Activated gamma-delta T cell treated with Interleukin-2 at 50 U/mL for 16 hours (primary cell): ENCODE results near the gene DIAPH3.

Source experiments
- DNase-seq: peaks from one replicate; pipeline ENCODE4 v3.0.0-alpha.2; 2020

DIAPH3 gene

DNA sequence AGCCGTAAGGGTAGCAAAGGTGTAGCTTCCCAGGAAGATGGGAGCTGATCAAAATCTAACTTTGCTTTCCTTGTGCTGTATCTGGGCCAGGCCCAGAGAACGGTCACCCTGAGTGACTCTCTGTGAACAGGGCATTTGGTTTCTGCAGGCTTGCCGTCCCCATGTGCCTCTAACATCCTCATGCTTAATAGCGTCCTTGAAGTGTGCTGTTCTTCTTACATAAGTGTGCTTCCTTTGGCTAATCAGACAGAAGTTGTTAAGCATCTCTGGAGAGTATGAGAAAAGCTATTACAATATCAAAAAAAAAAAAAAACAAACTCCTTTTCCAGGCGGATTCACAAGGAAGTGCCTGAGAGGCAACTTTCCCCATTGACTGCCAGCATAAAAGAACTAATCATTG is 503.7 kb downstream of the DIAPH3 start:
- no peak for DNase-seq

DNA sequence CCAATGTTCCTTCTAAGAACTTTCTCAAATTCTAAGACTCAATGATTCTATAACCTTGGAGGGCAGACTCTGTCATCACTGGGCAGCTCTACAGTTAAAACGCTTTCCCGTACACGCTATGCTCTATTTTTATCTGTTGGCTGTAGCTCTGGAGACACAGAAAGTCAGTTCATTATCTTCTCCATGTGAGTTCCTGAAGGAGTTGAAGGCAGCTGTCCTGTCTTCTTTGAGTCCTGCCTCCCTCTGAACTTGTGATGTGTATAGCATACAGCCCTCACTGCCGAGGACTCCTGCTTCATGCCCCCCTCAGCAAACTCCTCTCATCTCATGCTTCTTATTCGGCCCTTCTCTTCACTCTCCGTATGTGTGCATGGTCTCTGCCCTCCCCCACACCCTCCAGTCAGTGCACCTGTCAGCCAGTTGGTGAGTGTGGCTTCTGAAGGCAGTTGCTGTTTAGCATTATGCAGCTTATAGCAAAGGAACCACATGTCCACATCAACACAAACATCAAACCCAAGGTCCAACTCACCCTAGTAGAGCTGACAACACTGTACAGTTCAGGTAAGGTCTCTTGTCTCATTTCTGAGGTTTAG is 504.9 kb downstream of the DIAPH3 start:
- DNase-seq: no peak

DNA sequence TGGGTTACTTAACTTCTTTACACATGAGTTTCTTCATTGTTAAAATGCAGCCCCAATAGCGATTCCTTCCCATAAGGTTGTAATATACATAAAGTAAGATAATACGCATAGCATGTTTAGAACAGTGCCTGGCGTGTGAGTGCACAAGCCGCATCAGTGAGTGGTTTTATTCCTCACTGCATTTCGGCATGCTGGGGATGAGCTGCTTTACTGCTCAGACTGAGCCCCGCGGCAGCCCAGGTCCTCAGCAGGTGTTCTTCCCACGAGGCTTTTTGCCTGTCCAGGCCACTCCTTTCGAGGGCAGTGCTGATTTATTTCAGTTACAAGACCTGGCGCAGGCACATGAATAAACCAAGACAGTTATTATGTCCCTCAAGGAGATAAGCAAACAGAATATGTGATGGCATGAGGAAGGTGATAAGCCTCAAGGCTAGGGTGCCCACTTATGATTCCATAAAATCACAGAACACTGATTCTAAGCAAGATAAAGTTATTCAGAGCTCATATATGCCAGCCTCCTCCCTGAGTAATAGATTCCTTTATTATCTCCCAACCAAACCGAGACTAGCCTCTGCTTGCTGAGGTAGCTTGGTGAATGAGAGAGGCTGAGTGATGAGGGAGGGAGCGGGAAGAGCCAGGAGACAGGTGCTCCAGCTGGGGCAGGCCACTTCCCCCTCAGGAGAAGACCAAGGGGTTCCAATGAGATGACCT is 505.5 kb downstream of the DIAPH3 start:
- DNase-seq: no peak

DNA sequence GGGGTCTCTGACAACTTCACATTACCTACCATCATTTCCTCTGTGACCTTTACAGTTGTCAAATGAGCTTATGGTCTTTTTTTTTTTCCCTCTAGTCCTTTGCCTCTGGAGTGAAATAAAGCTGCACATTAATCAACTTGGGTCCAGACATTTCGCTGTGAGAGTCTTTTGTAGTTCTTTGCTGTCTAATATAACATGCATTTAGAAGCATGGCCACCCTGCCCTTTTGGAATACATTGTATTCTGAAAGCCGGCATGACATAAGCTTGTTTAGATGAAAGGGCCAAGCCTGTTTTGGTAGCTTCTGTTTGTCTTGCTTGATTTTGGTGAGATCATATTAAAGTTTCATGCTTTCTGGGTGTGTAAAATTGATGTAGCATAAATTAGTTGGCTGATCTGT is 509.8 kb downstream of the DIAPH3 start:
- no peak for DNase-seq

DNA sequence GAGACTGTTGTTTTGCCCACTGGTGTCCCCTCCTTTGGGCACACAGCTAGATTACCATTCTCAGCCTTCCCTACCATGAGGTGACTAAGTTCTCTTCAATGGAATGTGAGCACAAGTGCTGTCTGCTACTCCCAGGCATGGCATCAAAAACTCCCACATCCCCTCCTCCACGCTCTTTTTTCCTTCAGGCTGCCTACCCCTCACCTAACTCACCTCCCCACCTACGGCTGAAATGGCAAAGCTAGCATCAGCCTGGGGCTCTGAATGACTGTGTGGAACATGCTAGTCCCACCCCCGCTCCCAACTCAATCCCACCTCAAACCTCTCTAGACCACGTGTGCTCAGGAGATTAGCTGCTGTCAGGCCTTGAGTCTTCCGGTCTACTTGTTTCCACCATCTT is 512.2 kb downstream of the DIAPH3 start:
- DNase-seq: no peak

DNA sequence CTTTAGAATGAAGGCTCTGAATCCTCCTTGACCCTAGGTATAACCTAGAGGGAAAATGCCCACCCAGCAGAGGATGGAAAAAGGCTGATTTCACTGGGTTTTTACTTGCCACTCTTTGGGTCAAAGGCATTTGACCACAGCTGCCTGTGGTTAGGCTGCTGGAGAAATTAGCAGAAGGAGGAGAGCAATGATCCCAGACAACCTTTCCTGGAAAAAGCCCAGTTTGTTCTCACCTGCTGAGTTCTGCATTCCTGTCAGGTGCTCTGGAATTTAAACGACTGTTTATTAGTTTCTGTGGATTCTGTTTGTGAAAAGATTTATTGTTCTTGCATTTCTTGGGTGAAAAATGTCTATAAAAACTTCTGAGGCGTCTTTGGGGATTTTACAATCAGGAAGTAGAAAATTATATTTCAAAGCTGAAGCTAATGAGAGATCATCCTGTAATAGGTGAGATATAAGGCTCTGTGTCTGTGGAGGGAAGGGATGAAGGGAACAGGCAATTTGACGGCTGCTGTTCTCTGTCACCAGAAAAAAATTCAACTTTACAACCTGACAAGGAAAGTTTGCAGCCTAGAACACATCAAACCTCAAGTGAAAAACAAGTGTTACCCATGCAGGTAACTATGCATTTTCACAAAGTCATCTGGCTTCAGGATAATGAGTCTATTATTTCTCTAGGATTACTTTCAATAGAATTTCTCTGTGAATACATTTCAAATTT is 519.7 kb downstream of the DIAPH3 start:
- DNase-seq: no peak

DNA sequence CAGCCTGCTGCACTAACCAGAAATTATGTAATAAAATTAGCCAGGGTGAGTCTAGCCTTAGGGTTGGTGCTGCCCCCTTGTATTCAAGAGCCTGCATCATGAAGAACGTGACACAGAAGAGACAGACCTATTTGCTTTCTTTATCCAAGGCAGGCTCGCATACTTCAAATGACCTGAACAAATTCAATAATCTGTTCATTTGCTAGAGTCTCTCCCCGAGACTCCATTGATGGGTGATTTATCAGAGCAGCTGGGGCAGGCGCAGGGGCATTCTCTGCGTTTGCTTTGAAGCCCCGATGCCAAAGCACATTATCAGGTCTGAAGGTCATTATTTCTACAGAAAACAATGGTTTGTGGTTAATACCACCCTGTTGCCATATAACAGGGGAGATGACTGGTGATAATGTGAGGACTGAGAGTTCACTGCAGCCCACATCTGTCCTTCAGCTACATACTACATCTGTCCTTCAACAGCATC is 520.3 kb downstream of the DIAPH3 start:
- DNase-seq: no peak

DNA sequence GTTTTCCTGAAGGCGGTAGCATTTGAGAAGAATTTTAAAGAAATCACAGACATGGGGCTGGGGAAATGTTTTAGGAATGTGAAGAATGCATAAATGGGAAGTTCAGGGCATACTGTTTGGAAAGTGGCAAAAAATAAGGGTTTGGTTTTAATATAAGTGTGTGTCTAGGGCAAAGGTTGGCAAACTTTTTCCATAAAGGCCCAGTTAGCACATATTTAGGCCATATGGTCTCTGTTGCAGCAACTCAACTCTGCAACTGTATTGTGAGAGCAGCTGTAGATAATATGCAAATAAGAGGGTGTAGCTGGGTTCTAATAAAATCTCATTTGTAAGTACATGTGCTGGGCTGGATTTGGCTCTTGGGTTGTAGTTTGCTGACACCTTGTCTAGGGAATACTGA is 521.9 kb downstream of the DIAPH3 start:
- DNase-seq: no peak

DNA sequence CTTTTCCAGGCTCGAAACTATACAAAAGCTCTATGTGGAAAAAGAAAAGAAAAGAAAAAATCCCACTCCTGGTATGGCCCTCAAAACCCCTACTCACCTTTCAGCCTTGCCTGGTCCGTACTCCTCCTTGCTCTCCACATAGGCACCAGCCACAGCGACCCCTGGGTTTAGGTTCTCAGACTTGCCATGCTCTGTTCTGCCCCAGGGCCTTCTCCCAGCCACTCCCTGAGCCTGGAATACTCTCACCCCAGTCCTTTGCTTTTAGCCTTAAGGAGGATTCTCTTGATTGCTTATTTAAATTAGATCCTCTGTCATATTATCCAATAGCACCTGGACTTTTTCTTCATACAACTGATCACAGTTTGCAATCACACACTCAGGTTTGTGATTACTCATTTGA is 522.5 kb downstream of the DIAPH3 start:
- DNase-seq: no peak

DNA sequence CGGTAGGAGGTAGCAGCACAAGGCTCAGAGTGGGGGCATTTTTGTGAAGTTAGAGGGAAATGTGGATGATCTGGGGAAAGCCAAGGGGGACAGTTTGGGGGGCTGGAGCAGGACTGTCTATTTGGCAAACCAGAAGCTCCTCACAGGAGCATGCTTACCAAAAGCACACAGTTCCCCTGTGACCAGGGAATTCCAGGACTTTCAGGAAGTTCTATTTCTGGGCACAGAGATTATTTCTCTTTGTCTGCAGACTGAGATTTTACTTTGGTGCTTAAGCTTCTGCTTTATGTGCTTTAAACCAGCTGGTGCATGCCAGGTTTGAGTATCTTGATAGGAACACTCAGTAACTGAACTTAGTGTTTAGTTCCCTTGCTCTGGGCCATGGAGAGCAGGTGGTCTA is 525.3 kb downstream of the DIAPH3 start:
- DNase-seq: no peak

DNA sequence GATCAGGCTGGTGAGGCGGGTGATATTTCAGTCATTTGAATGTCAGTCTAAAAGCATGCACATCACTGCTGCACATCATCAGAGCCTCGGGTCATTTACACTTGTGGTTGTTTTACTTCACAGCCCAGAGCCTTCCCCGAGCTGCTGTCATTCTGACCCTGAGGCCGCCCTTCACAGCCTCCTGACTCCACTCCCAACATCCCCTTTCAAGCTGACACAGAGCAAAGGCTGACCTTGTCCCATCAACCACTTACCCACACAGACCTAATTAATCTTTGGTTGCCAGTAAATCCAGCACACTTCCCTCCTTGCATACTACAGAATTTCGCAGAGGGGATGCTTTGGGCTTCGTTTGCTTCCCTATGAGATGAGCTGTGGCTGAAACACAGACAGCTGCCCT is 528.1 kb downstream of the DIAPH3 start:
- no peak for DNase-seq

DNA sequence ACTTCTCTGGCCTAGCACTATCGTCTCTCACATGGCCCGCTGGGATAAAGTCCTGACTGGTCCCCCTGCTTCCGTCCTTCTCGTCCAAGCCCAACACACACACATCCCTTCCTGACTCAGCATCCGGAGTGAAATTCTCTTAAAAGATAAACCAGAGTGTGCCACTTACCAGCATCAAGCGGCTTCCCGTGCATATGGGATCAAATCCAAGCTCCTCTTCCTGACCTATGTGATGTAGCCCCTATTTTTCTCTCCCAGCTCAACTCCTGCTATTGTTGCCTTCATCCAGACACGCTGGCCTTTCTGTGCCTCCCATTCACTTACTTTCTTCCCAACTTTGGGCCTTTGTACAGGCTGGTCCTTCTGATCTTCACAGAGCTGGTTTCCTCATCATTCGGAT is 530.4 kb downstream of the DIAPH3 start:
- no peak for DNase-seq

DNA sequence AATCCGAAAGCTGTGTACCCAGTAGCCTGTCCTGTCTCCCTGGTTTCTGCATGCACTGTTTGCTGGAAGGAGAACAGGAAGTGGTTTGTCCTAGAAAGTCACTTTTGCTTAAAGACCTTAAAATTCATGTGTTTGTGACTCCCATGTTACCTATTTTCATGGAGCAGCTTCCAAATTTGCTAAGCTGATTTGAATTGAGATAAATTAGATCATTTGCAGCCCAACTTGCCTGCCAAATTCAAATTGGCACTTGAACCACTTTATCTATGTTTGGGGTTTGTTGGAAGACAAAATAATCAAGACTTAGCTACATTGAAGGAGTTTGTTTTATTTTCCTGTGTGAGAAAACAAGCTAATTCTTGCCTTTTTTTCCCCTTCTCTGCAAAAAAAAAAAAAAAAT is 532.5 kb downstream of the DIAPH3 start:
- DNase-seq: no peak

DNA sequence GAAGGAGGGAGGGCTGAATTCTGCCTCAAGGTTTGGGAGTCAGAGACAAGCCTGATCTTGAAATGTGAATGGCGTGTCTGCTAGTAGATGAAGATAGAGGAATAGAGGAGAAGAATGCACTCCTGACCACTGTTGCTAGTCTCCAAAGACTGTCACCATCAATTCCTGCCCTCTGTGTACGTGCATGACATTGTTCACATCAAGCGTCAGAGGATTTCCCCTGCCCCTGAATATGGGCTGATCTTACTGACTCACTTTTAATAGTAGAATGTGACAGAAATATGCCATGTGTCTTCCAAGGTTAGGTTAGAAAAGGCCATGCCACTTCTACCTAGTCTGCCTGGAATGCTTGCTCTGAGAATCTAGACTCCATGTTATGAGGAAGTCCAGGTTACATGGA is 538.6 kb downstream of the DIAPH3 start:
- no peak for DNase-seq

DNA sequence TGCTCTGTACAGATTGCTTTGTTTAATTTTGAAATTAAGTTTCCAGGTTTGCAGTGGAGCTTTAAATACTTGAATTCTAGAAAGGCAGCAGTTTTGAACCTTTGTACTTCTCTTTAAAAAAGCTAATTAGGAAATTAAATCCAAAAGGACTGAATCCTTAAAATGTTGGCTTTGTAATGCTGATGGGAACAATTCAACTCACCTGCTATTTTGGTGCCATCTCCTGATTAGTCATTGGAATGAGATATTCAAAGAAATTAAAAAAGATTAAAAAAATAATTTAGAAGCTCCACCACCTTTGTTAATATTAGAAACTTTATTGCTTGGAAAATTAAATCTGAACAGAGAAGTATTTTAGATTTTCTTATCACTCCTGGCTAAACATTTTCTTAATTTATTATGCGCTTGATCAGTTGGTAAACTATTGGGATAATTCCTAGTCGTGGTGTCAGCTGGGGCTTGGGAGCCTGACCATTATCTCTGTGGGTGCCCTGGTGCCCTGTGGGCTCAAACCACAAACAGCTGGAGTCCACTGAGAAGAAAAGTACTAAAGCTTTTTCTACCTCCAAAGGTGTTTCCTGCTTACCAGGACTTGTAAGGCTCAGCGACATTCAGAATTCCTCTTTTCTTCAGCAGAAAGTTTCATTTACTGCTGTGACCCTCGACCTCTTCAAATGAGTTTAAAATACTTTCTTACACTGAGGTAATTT is 540.4 kb downstream of the DIAPH3 start:
- DNase-seq: no peak

DNA sequence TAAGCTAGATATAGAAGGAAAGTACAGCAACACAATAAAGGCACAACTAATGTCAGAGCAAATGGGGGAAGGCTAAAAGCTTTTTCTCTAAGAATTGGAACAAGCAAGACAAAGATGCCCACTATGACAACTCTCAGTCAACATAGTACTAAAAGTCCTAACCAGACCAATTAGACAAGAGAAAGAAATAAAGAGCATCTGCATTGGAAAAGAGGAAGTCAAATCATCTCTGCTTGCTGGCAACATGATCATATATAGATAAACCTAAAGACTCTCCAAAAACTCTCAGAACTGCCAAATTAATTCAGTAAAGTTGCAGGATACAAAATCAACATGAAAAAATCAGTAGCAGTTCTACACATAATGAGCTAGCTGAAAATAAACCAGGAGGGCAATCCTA is 542.0 kb downstream of the DIAPH3 start:
- no peak for DNase-seq
